ENCODE results near the gene MRPL36.
"Not testable (repeated sequence)": the region's sequence is repeated elsewhere in the genome, so short reads cannot be mapped to it uniquely, and the experiment has no call there.

Gene MRPL36

DNA sequence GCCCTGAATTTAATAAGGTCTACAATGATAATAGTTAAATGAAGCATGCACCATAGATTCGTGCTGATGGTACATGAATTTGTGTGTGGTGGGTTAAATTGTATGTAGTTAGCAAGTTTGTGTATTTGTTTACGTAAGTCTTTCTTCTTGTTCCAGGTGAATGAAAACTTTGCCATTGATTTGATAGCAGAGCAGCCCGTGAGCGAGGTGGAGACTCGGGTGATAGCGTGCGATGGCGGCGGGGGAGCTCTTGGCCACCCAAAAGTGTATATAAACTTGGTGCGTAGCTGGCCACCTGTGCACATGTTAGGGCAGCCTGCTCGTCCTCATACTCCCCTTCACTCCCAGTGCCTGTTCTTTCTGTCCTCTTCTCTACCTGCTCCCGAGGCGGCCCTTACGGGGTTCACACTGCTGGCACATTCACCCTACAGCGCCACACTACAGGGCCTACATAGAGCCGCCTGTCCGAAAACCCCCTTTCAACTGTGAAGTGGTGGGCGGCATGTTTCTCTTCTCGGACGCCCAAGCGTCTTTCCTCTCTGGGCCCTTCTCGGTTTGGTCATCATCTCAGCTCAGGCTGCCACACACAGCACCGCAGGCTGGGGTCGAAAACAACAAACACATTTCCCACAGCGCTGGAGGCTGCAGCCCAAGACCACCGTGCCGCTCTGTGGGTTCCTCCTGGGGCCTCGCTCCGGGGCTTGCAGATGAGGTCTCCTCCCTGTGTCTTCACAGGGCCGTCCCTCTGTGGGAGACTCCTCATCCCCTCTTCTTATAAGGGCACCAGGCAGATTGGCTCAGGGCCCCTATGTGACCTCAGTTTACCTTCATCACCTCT lies 14.8 kb upstream of the MRPL36 start:
- no peak for DNase-seq

DNA sequence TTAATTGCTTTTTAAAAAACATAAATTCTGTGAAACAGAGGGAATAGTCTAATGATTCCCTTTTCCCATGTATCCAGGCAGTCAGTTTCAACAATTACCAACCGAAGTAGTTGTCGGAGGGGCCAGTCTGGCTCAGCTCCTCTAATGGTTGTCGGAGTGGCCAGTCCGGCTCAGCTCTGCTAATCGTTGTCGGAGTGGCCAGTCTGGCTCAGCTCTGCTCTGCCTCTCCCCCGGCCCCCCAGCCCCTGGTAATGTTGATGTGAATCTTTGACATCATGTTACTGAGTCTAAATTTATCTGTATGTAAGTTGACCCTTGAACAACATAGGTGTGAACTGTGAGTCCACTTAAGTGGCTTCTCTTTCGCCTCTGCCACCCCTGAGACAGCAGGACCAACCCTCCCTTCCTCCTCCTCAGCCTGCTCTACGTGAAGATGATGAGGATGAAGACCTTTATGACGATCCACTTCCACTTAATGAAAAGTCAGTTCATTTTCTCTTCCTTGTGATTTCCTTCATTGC lies 11.0 kb upstream of the MRPL36 start:
- no peak for DNase-seq

DNA sequence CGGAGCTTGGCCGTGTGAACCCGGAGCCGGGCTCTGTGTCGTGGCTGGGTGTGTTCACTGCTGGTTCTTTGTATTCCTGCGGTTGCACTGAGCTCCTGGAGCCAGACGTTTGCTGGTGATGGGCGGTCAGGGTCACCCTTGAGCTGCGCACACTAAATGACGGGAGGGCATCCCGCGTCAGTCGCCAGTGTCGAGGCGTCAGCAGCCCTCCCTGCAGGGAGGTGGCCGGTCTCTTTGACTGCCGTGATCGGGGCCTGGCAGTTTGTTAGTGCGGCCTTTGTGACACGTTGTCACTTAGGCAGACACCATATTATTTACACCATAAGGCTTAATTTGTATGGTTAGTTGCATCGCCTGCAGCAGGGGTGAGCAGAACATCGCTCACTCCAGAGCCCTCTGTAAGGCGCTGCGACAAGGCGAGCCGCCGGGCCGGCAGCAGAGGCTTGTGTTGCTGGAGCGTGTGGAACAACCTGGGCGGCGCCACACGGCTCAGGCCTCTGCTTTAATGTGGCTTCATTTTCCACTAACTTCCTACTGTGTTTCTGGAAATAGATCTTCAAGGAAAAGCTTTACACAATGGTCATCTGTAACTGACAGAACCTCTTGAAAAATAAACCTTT lies 9.9 kb upstream of the MRPL36 start:
- DNase-seq, result no peak

DNA sequence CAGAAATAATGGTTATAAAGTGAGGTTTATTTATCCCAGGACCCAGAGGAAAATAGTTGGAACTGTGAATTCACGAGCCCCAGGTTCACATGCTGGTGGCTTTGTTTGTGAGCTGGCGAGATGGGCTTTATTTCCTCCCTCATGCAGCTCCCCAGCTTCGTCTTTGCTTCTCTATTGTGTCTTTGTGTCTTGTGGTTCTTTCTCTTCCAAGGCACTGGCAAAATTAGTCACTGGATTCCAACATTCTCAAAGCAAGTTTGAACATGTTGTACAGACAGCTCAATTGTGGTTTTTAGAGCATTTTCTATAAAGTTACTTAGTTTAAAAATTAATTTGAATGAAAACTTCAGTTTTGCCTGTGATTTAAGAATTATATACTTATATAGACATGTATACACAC lies 8.8 kb upstream of the MRPL36 start:
- no peak for DNase-seq

DNA sequence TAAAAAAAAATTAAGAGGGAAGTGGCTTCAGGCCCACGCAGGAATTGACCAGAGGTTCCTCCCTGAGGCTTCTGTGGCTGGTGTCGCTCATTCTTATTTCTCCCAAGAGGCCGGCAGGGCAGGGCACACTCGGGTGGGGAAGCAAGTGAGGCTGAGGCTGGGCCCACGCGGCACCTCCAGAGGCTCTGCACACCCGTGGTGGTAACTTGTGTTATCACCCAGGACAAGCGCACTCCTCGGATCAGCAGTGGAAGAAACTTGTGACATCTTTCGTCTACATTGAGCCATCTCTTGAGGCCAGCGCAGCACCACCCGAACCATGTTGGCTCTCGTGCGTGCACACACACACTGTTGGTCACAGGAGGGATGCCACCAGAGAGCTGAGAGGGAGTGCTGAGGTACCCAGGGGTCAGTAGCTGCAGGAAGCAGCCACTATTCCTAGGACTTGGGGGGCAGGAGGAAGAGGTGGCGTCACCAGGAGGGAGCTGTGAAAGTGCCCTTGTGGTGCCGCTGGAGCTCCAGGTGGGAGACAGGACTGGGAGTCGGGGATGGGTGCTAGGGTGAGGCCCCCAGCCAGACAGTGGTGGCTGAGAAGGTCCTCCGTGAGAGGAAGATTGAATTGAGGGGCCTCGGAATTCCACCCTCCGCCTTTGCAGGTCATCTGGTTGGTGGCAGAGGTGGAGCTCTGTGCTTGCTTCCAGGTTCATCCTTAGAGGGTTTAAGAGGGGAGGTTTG lies 8.0 kb upstream of the MRPL36 start:
- no peak for DNase-seq

DNA sequence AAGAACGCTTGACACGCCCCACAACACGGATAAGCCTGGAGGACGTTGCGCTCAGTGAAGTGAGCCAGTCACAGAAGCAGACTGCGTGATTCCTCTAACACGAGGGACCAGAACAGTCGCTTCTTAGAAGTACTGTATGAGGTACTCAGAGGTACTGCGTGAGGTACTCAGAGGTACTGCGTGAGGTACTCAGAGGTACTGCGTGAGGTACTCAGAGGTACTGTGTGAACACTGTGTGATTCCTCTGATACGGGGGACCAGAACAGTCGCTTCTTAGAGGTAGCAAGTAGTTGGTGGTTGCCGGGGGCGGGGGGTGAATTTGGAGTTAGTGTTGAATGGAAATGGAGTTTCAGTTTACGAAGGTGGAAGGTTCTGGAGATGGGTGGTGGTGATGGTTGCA lies 7.3 kb upstream of the MRPL36 start:
- no peak for DNase-seq

DNA sequence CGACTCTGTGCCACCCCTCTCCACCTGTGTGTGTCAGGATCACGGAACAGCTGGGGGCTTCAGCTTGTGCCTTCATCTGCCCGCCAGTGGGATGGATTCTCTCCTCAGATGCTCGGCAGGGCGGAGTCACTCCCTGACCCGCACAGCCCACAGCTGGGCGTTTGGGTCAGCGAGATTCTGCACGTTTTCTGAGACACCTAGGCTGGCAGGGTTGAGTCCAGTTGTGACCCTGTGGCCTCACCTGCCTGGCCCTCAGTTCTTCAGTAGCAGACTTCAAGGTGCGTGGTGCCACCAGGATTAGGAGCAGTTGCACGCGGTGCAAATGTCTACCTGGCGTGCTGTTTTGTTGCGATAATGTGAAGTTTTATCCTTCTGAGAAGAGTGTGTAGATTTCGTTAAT lies 6.6 kb upstream of the MRPL36 start:
- DNase-seq, result no peak

DNA sequence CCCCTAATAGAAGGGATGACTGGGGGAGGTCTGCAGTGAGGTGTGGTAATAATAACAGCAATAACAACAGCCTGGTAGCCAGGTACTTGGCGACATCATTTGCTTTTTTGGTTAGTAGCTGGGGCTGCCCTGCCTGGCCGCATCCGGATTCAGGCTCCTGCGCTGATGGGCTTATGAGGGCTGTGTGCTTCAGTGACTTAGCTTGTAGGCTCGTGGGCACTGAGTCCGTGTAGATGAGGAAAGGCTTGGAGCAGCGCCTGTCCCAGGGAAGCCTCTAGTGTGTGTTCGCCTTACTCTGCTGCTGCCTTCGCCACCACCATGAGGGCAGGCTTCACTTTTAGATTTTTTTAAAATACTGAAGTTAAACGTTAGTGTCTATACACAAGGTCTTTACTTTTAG lies 6.1 kb upstream of the MRPL36 start:
- no peak for DNase-seq

DNA sequence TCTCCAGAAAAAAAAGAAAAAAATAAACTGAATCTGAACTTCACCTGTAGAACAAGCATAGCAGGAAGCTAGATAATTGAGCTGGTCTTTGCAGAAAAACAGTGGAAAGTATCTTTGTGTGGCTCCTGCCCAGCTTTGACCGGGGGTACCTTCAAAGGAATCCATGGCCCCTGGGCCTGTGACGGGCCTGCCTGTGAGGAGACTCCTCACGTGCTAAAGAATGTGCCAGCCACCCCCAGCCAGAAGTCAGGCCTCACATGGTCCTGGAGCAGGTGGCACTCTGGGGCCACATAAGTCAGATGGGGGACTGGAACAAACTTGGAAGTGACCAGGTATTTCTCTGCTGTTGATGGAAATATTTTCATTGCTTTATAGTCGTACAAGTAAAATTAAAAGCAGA lies 5.7 kb upstream of the MRPL36 start:
- no peak for DNase-seq

DNA sequence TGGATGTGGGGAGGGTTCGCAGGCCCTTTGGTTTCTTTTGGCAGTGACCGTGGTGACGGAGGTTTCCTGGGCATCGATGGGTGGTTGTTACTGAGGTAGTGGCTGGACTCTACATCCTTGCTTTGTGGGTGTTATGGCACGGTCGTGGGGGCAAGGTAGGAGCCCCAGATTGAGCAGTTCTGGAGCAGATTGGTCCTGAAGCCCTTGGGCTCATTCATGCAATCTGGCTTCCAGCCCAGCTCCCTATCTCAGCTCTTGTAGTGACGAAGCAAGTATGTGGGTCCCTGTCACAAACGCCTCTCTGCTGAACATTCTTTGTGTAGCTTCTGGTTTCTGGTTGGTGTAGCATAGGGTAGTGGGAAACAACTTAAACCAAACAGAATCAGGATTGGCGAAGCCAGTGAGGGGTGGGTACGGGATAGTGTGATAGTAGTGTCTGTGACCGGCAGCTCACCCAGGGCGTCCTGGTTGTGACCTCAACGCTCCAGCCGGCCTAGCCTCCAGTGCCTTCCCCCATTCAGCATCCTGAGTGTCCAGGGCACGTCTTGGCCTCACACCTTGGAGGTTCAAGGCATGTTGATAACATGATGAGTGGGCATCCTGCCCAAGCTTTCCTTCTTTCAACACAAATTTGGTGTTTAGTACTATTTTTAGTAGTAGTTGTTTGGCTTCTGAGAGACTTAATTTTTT lies 4.5 kb upstream of the MRPL36 start:
- DNase-seq, result no peak

DNA sequence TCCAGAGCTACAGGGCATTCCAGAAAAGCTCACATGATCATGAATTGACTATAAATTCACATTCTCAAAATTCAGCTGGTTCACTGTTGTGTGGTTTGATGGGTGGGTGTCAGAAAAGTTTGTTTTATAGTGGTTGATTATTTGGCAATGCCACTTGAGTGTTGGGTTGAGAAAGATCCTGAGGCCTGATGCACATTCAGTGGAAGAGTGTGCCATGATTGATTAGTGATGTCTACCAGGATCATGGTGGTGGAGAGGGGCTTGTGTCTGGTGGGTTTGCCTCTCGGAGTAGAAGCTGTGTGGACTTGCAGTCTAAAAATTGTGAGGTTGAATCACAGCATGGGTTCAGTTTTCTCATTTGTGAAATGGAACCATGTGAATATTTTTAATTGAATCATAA lies 3.6 kb upstream of the MRPL36 start:
- no peak for DNase-seq

DNA sequence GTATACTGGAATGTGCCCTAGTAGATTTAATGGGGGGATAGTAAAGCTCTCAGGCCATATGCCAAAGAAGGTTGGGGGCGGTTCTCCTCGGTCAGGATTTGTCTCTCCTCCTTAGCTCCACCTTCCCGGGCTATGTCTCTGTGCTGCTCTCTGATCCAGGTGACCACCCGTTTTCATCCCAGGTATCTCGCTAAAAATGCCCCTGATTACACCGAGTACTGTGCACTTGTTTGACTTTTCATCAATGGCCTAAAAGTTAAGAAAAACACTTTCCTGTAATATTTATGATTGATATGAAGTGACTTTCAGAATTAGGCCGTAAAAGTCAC lies 2.3 kb upstream of the MRPL36 start:
- no peak for DNase-seq

DNA sequence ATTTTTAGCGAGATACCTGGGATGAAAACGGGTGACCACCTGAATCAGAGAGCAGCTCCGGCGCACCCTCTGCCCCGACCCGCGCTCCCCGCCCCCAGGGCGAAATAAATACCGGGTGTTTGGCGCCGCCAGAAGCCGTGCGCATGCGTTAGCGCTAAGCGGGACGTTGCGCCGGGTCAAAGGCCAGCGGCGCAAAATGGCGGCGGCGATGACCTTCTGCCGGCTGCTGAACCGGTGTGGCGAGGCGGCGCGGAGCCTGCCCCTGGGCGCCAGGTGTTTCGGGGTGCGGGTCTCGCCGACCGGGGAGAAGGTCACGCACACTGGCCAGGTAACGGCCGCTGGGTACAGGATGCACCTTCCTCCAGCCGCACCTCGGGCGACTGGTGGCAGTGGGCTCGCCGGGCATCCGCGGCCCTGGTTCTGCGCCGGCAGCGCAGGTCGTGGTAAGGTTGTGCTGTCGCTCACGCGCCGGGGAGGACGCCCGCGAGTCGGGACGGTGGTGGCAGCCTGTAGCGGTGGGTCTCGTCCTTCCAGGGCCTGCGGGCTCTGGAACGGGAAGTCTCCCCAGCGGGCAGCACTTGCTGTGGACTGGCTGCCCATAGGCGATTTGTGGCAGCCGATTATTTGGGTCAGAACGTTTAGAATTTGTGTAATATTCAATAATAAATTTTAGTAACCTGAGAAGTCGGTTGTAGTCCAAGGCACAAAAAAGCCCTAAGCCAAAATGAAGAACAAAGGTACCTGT lies 1.8 kb upstream of the MRPL36 start, which contains the start of gene NDUFS6:
NDUFS6 (plus strand) TSS at position 186 of the 745 bp plus-strand sequence; CDS start at position 197, 11 bp downstream.
- DNase-seq, result peak; percentile 68 to 70

DNA sequence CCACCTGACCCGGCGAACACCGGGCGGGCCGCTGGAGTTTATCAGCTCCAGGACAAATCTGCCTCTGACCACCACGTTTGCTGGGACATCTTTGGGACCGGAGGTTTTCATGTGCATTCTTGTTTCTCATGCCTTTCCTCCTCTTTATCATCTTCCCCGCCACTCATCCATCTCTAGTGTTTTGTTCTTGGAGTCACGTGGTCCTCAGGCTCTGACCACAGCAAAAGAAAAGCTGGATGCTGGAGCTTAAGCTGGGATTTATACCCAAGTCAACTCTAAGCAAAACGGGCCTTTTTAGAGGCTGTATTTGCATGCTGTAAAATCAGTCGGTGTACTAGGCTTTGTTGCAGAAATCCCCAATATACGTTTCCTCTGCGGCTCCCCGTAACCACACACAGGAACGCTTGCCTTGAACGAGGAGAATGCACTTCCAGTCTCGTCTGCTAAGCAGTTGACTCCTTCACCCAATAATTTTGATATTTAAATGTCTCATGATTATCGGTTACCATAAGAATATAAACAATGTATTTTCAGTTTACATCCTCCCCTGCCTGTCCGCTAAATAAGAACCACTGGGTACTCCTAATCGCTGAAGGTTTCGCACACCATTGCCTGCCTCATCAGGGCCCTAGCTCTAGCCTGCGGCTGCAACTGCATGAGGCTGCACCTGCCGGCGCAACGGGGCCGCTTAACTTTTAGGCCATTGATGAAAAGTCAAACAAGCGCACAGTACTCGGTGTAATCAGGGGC lies 1.0 kb upstream of the MRPL36 start:
- no peak for DNase-seq

DNA sequence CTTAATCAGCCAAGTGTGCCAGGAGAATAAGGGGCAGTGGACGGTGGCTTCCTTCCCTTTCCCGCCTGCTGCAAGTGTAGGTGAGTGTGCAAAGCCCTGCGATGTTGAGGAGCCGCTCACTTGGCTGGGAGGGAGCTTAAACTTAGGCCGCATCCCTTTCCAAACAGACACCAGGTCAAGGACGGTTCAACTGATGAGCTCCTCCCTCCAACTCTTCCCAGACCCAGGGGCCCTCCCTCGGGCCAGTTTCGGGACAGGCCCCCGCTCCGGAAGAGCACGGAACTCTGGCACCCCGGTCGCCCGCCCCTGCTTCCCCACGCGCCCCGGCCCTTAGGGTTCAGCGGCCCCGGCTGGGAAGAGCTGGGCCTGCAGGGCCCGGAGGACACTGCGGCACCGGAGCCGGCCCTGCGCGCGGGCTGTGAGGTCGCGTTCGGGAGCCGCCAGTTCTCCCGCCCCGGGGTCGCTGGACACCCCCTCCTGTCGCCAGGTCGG lies 481 bp downstream of the MRPL36 start:
- no peak for DNase-seq

DNA sequence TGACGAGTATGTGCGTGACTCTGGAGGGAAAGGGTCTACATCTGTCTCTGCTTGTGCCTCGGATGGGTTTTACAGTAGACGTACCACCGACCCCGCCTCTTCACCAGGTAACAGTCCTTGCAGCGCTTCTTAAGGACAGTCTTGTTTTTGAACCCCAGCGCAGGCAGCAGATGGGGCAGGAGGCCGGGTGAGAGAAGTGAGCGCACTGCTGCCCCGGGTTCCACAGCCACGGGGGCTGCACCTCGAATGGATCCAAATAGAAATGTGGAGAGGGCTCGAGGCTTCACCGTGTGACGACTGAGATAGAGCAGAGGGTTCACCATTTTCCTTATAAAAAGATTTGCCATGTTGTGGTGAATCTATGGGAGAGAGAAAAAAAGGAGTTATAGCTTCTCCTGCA lies 1.0 kb downstream of the MRPL36 start:
- DNase-seq, result not testable (repeated sequence)

DNA sequence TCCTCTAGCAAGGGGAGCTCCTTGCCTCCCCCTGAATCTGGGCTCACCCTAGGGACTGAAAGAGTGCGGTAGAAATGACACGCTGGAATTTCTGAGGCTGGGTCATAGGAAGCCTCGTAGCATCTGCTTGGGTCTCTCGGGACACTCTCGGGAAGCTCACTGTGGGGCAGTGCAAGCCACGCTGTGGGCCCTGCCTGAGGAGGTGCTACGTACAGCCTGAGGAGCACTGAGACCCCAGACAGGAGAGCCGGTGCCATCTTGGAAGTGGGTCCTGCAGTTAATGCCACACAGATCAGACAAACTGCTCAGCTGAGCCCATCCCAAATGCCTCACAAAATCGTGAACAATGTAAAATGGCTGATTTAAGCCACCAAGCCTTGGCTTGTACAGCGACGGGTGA lies 1.8 kb downstream of the MRPL36 start:
- DNase-seq, result no peak

DNA sequence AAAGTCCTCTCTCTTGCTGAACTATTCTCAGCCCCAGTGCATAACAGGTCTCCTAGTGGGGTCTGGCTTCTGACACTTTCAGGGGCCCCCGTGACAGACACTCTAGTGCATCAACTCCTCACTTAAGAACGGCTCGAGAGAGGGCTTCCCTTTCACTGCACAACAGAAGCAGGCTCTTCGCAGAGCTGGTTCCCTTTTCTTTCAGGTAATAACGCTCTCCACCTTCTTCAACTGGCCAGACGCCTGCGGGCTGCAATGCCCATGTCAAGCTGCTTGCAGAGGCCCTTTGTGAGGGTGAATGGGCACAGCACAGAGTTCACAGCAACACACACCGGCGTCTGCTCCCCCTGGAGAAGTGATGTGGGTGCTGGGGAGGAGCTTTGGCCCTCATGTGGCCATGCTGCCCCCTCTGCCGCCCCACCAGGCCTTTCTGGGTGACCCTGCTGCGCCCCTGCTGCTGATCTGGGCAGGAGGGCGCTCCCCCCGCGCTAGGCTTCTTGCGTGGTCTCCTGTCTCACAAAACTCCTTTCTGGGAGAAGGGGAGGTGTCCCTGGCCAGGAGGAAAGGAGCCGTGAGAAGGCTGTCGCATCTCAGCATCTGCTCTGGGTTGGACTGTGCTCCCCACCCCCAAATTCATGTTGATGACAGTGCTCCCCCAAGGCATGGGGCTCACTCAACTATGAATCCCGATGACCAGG lies 2.4 kb downstream of the MRPL36 start:
- DNase-seq, result no peak

DNA sequence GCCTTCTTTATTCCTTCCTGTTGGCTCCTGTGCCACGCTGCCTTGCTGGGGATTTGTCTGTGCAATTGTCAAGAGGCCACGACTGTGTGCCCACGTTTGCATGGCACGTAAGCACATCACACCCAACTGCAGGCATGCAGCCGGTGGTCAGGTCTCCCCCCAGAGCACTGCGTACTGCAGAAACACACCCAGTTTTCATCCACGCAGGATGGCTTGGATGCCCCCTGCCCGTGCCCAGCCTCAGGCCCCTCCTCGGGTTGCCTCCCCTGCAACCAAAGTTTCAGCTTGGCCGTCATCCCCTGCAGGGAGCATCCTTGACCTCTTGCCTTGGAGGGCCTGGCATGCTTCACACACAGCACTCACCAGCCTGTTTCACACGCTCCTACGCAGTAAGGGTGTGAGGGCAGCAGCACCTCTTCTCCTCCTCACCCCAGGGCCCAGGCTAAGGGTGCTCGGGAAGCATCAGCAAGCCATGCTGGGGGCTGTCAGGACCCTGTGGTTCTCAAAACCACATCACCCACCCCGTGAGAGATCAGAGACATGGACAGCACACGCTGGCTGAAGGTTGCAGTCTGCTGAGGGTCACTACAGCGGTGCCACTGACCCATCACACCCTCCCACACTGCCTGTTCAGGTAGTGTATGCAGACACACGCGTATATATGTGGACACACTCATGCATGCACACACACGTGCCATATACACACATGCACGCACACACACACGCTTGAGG lies 3.1 kb downstream of the MRPL36 start:
- DNase-seq, result no peak

DNA sequence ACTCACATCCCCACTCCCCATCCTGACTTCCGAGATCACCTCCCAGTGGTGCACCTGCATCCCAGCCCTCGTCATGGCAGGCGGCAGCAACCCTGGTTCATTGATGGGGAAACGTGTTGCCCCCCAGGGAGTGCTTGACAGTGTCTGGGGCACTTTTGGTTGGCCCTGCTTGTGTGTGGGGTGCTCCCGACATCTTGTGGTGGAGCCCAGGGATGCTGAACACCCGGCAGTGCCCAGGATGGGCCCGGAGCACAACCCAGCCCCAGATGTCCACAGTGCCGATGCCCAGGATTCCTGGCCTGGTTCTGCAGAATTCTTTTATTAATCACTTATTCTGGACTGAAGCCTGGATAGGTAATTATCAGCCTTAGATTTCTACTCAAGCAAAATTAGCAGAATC lies 3.7 kb downstream of the MRPL36 start:
- no peak for DNase-seq
